ENCODE results near the gene PIP4K2A. TPM values are rescaled to one million over a fixed set of nuclear protein-coding genes. Genes with fewer than 3 reads are reported as not detected.
"Not testable (repeated sequence)": the region's sequence is repeated elsewhere in the genome, so short reads cannot be mapped to it uniquely, and the experiment has no call there.

Gene PIP4K2A
- total RNA-seq, 1 experiment from 2014 or later: 32.2 TPM

GRCh38 chr10:22508214-22508613 is 206.2 kb downstream of the PIP4K2A start:
- H3K36me3 ChIP-seq (replicated peaks; ENCODE audit: control insufficient read depth, insufficient read depth, low read length); H3K27me3 ChIP-seq (ENCODE audit: control insufficient read depth, insufficient read depth, low read length); H3K4me3 ChIP-seq (ENCODE audit: insufficient read depth, low read depth, low read length); DNase-seq: not testable (repeated sequence)

GRCh38 chr10:22505911-22506685 is 208.3 kb downstream of the PIP4K2A start:
- no peak for DNase-seq
- Histone ChIP-seq H3K36me3 (replicated peaks; ENCODE audit: control insufficient read depth, insufficient read depth, low read length) (no peaks in the 10 kb centered on the region), H3K27me3 (ENCODE audit: control insufficient read depth, insufficient read depth, low read length) (no peaks in the 10 kb centered on the region), H3K4me3 (ENCODE audit: insufficient read depth, low read depth, low read length) (no peak overlapping the region)

- Histone ChIP-seq H3K4me3 (ENCODE audit: insufficient read depth, low read depth, low read length) (no peak overlapping the region), H3K36me3 (replicated peaks; ENCODE audit: control insufficient read depth, insufficient read depth, low read length) (no peaks in the 10 kb centered on the region), H3K27me3 (ENCODE audit: control insufficient read depth, insufficient read depth, low read length) (no peaks in the 10 kb centered on the region)
- DNase-seq: no peak
These were observed 209.6 kb downstream of the PIP4K2A start for GRCh38 chr10:22504766-22505165.

- H3K27me3 ChIP-seq (ENCODE audit: control insufficient read depth, insufficient read depth, low read length): no peaks in the 10 kb centered on the region
- H3K4me3 ChIP-seq (ENCODE audit: insufficient read depth, low read depth, low read length): no peak overlapping the region
- DNase-seq: no peak
- H3K36me3 ChIP-seq (replicated peaks; ENCODE audit: control insufficient read depth, insufficient read depth, low read length): no peaks in the 10 kb centered on the region
These were observed 210.9 kb downstream of the PIP4K2A start for GRCh38 chr10:22503315-22504088.

GRCh38 chr10:22501863-22502262 is 212.5 kb downstream of the PIP4K2A start:
- no peak for DNase-seq
- H3K36me3 ChIP-seq (replicated peaks; ENCODE audit: control insufficient read depth, insufficient read depth, low read length): no peaks in the 10 kb centered on the region
- no peak overlapping the region for H3K4me3 ChIP-seq (ENCODE audit: insufficient read depth, low read depth, low read length)
- H3K27me3 ChIP-seq (ENCODE audit: control insufficient read depth, insufficient read depth, low read length): no peaks in the 10 kb centered on the region

- Histone ChIP-seq H3K4me3 (ENCODE audit: insufficient read depth, low read depth, low read length) (no peak overlapping the region), H3K27me3 (ENCODE audit: control insufficient read depth, insufficient read depth, low read length) (no peaks in the 10 kb centered on the region), H3K36me3 (replicated peaks; ENCODE audit: control insufficient read depth, insufficient read depth, low read length) (no peaks in the 10 kb centered on the region)
- DNase-seq: no peak
These were observed 213.0 kb downstream of the PIP4K2A start for GRCh38 chr10:22501413-22501812.

- H3K27me3 ChIP-seq (ENCODE audit: control insufficient read depth, insufficient read depth, low read length): no peaks in the 10 kb centered on the region
- no peak overlapping the region for H3K4me3 ChIP-seq (ENCODE audit: insufficient read depth, low read depth, low read length)
- no peaks in the 10 kb centered on the region for H3K36me3 ChIP-seq (replicated peaks; ENCODE audit: control insufficient read depth, insufficient read depth, low read length)
- DNase-seq: no peak
These were observed 213.6 kb downstream of the PIP4K2A start for GRCh38 chr10:22500656-22501340.

GRCh38 chr10:22499973-22500372 is 214.4 kb downstream of the PIP4K2A start:
- not testable (repeated sequence) for H3K36me3 ChIP-seq (replicated peaks; ENCODE audit: control insufficient read depth, insufficient read depth, low read length); DNase-seq; H3K27me3 ChIP-seq (ENCODE audit: control insufficient read depth, insufficient read depth, low read length); H3K4me3 ChIP-seq (ENCODE audit: insufficient read depth, low read depth, low read length)

GRCh38 chr10:22495396-22495795 is 219.0 kb downstream of the PIP4K2A start:
- Histone ChIP-seq H3K36me3 (replicated peaks; ENCODE audit: control insufficient read depth, insufficient read depth, low read length) (no peaks in the 10 kb centered on the region), H3K4me3 (ENCODE audit: insufficient read depth, low read depth, low read length) (no peak overlapping the region), H3K27me3 (ENCODE audit: control insufficient read depth, insufficient read depth, low read length) (no peaks in the 10 kb centered on the region)
- DNase-seq: no peak

GRCh38 chr10:22494007-22494406 is 220.4 kb downstream of the PIP4K2A start:
- Histone ChIP-seq H3K36me3 (replicated peaks; ENCODE audit: control insufficient read depth, insufficient read depth, low read length) (no peaks in the 10 kb centered on the region), H3K4me3 (ENCODE audit: insufficient read depth, low read depth, low read length) (no peak overlapping the region), H3K27me3 (ENCODE audit: control insufficient read depth, insufficient read depth, low read length) (no peaks in the 10 kb centered on the region)
- no peak for DNase-seq

GRCh38 chr10:22491931-22492615 is 222.3 kb downstream of the PIP4K2A start:
- Histone ChIP-seq H3K36me3 (replicated peaks; ENCODE audit: control insufficient read depth, insufficient read depth, low read length) (no peaks in the 10 kb centered on the region), H3K4me3 (ENCODE audit: insufficient read depth, low read depth, low read length) (no peak overlapping the region), H3K27me3 (ENCODE audit: control insufficient read depth, insufficient read depth, low read length) (no peaks in the 10 kb centered on the region)
- no peak for DNase-seq

- no peak for DNase-seq
- Histone ChIP-seq H3K27me3 (ENCODE audit: control insufficient read depth, insufficient read depth, low read length) (no peaks in the 10 kb centered on the region), H3K4me3 (ENCODE audit: insufficient read depth, low read depth, low read length) (no peak overlapping the region), H3K36me3 (replicated peaks; ENCODE audit: control insufficient read depth, insufficient read depth, low read length) (no peaks in the 10 kb centered on the region)
These were observed 222.9 kb downstream of the PIP4K2A start for GRCh38 chr10:22491480-22491879.

- DNase-seq: no peak
These were observed 224.4 kb downstream of the PIP4K2A start for GRCh38 chr10:22489975-22490374.

GRCh38 chr10:22489467-22489866 is 224.9 kb downstream of the PIP4K2A start:
- Histone ChIP-seq H3K36me3 (replicated peaks; ENCODE audit: control insufficient read depth, insufficient read depth, low read length) (no peaks in the 10 kb centered on the region), H3K27me3 (ENCODE audit: control insufficient read depth, insufficient read depth, low read length) (no peaks in the 10 kb centered on the region), H3K4me3 (ENCODE audit: insufficient read depth, low read depth, low read length) (no peak overlapping the region)
- DNase-seq: no peak

More at GRCh38 chr10:22489975-22490374, 224.4 kb downstream of the PIP4K2A start:
- Histone ChIP-seq H3K36me3 (replicated peaks; ENCODE audit: control insufficient read depth, insufficient read depth, low read length) (no peaks in the 10 kb centered on the region), H3K27me3 (ENCODE audit: control insufficient read depth, insufficient read depth, low read length) (no peaks in the 10 kb centered on the region), H3K4me3 (ENCODE audit: insufficient read depth, low read depth, low read length) (no peak overlapping the region)
